ENCODE measurements around the gene LY6G5B.

Gene LY6G5B

GRCh38 chr6:31669676-31670075 is at the start of gene LY6G5B:
LY6G5B (plus strand) TSS chr6:31669976; CDS start chr6:31670951, 975 bp downstream.
- no peak for DNase-seq

- DNase-seq = peak; percentile 93
These were observed 49.0 kb upstream of the LY6G5B start, which contains the start of gene PRRC2A for GRCh38 chr6:31620586-31621319. PRRC2A (plus strand) TSS chr6:31620715; CDS start chr6:31622790, 2,075 bp downstream.

- no peak for DNase-seq
These were observed 48.3 kb upstream of the LY6G5B start for GRCh38 chr6:31621320-31621939.

GRCh38 chr6:31621991-31622390 is 47.8 kb upstream of the LY6G5B start:
- DNase-seq = no peak

- no peak for DNase-seq
These were observed 47.1 kb upstream of the LY6G5B start for GRCh38 chr6:31622684-31623091.

GRCh38 chr6:31624070-31624469 is 45.7 kb upstream of the LY6G5B start:
- no peak for DNase-seq

- DNase-seq = no peak
These were observed 42.8 kb upstream of the LY6G5B start for GRCh38 chr6:31626952-31627351.

- no peak for DNase-seq
These were observed 42.0 kb upstream of the LY6G5B start for GRCh38 chr6:31627690-31628287.

- DNase-seq = no peak
These were observed 40.8 kb upstream of the LY6G5B start for GRCh38 chr6:31629014-31629413.

GRCh38 chr6:31630177-31630934 is 39.4 kb upstream of the LY6G5B start:
- no peak for DNase-seq

GRCh38 chr6:31631209-31631608 is 38.6 kb upstream of the LY6G5B start:
- no peak for DNase-seq

- no peak for DNase-seq
These were observed 38.0 kb upstream of the LY6G5B start for GRCh38 chr6:31631681-31632278.

GRCh38 chr6:31632279-31632946 is 37.4 kb upstream of the LY6G5B start:
- no peak for DNase-seq

GRCh38 chr6:31633447-31633846 is 36.3 kb upstream of the LY6G5B start:
- no peak for DNase-seq

- no peak for DNase-seq
These were observed 35.6 kb upstream of the LY6G5B start for GRCh38 chr6:31634131-31634530.

GRCh38 chr6:31634969-31635575 is 34.7 kb upstream of the LY6G5B start:
- no peak for DNase-seq

GRCh38 chr6:31636698-31637596 is 32.8 kb upstream of the LY6G5B start:
- no peak for DNase-seq

- DNase-seq = no peak
These were observed 30.7 kb upstream of the LY6G5B start for GRCh38 chr6:31639043-31639442.

- DNase-seq = no peak
These were observed 30.3 kb upstream of the LY6G5B start for GRCh38 chr6:31639449-31639861.

- DNase-seq = no peak
These were observed 29.2 kb upstream of the LY6G5B start for GRCh38 chr6:31640612-31641011.

- DNase-seq = no peak
These were observed 28.4 kb upstream of the LY6G5B start for GRCh38 chr6:31641370-31641769.
